ENCODE measurements around the gene PLK3. TPM values are rescaled to one million over a fixed set of nuclear protein-coding genes. Genes with fewer than 3 reads are reported as not detected.

The PLK3 gene
- total and polyA plus RNA-seq, 9 of the 15 experiments (the other 6 are each of a cell fraction or from before 2014, with no cell fraction given), result 0.52 to 22.7 (median 11.0) TPM

DNA sequence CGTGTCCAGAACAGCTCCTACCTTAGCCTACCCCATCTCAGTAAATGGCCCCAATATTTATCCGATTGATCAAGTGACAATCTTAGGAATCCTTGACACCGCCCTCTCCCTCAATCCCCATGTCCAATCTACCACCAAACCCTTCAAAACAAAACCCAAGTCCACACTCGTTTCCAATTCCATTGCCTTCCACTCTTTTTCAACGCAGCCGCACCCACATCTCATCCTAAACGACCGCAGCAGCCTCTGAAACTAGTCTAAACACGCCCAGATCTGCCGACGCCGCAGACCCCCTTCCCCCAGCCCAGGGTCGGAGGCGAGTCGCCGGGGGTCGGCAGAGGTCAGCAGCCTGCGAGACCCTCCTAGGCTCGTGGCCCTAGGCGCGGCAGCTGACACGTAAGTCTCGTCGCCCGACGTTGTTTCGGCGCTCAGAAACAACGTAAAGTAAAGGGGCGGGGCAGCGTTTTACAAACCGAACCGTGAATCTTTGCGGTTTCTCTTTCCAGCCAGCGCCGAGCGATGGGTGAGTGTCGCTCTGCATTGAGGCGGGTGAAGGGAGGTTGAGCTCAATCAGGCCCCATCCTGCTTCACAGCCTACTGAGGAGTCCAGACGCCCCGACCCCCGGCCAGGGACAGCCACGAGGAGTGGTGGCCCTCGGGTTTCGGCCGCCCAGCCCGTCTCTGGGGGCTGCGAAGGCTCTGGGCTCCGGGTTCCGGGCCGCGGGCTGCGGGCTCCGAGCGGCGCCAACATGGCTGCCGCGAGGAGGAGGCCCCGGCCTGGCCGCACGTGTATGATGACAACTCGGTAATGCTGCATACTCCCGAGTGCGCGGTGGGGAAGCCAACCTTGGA lies 24.9 kb upstream of the PLK3 start, which contains the start of gene RPS8 (continued):
- TF ChIP-seq, protein P1, sequence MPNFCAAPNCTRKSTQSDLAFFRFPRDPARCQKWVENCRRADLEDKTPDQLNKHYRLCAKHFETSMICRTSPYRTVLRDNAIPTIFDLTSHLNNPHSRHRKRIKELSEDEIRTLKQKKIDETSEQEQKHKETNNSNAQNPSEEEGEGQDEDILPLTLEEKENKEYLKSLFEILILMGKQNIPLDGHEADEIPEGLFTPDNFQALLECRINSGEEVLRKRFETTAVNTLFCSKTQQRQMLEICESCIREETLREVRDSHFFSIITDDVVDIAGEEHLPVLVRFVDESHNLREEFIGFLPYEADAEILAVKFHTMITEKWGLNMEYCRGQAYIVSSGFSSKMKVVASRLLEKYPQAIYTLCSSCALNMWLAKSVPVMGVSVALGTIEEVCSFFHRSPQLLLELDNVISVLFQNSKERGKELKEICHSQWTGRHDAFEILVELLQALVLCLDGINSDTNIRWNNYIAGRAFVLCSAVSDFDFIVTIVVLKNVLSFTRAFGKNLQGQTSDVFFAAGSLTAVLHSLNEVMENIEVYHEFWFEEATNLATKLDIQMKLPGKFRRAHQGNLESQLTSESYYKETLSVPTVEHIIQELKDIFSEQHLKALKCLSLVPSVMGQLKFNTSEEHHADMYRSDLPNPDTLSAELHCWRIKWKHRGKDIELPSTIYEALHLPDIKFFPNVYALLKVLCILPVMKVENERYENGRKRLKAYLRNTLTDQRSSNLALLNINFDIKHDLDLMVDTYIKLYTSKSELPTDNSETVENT (CRISPR knock-in tag; IDR thresholded peaks at IDR 0.05), result peak; percentile 87
- TF ChIP-seq, protein P2, sequence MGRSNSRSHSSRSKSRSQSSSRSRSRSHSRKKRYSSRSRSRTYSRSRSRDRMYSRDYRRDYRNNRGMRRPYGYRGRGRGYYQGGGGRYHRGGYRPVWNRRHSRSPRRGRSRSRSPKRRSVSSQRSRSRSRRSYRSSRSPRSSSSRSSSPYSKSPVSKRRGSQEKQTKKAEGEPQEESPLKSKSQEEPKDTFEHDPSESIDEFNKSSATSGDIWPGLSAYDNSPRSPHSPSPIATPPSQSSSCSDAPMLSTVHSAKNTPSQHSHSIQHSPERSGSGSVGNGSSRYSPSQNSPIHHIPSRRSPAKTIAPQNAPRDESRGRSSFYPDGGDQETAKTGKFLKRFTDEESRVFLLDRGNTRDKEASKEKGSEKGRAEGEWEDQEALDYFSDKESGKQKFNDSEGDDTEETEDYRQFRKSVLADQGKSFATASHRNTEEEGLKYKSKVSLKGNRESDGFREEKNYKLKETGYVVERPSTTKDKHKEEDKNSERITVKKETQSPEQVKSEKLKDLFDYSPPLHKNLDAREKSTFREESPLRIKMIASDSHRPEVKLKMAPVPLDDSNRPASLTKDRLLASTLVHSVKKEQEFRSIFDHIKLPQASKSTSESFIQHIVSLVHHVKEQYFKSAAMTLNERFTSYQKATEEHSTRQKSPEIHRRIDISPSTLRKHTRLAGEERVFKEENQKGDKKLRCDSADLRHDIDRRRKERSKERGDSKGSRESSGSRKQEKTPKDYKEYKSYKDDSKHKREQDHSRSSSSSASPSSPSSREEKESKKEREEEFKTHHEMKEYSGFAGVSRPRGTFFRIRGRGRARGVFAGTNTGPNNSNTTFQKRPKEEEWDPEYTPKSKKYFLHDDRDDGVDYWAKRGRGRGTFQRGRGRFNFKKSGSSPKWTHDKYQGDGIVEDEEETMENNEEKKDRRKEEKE (IDR thresholded peaks at IDR 0.05; ENCODE audit: borderline replicate concordance in 1 of 2, control insufficient read depth in 1 of 2, low read depth in 2 of 2, low read length in 1 of 2), result peak in 1 of 2 experiments; percentile 75; a peak in 1 of 4 replicates
- peak; percentile 96 for TF ChIP-seq KHSRP (IDR thresholded peaks at IDR 0.05)
- TF ChIP-seq CBFA2T3 (IDR thresholded peaks at IDR 0.05), result peak; percentile 46
- peak; percentile 71; the same call in 1 of the 2 replicates for TF ChIP-seq MIER1 (IDR thresholded peaks at IDR 0.05; ENCODE audit: low read depth)
- TF ChIP-seq SMAD4 (CRISPR knock-in tag; conservative IDR thresholded peaks at IDR 0.05), result peak; percentile 76
- peak; percentile 91 for TF ChIP-seq POLR2AphosphoS2 (IDR thresholded peaks at IDR 0.05; ENCODE audit: low read length)
- TF ChIP-seq TBL1XR1 (IDR thresholded peaks at IDR 0.05; ENCODE audit: low read length in 2 of 2), result peak; percentile 22 to 96; a peak in 2 of 4 replicates
- TF ChIP-seq ZFP1 (CRISPR knock-in tag; IDR thresholded peaks at IDR 0.05), result no peak
- peak; percentile 43 to 62; a peak in 3 of 4 replicates for TF ChIP-seq NRF1 (conservative IDR thresholded peaks at IDR 0.05 in 1 of 2, IDR thresholded peaks at IDR 0.05 in 1 of 2)
- TF ChIP-seq ZNF57 (CRISPR knock-in tag; IDR thresholded peaks at IDR 0.05), result peak; percentile 50; the same call in 1 of the 2 replicates
- peak; percentile 98 for TF ChIP-seq SMAD1 (IDR thresholded peaks at IDR 0.05; ENCODE audit: low read depth, low read length, partially characterized antibody)
- no peak for TF ChIP-seq EZH2 (IDR thresholded peaks at IDR 0.05; ENCODE audit: borderline replicate concordance, low read depth, low read length)
- TF ChIP-seq, protein P3, sequence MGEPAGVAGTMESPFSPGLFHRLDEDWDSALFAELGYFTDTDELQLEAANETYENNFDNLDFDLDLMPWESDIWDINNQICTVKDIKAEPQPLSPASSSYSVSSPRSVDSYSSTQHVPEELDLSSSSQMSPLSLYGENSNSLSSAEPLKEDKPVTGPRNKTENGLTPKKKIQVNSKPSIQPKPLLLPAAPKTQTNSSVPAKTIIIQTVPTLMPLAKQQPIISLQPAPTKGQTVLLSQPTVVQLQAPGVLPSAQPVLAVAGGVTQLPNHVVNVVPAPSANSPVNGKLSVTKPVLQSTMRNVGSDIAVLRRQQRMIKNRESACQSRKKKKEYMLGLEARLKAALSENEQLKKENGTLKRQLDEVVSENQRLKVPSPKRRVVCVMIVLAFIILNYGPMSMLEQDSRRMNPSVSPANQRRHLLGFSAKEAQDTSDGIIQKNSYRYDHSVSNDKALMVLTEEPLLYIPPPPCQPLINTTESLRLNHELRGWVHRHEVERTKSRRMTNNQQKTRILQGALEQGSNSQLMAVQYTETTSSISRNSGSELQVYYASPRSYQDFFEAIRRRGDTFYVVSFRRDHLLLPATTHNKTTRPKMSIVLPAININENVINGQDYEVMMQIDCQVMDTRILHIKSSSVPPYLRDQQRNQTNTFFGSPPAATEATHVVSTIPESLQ (CRISPR knock-in tag; IDR thresholded peaks at IDR 0.05), result no peak
- peak; percentile 77 for TF ChIP-seq PHB2 (IDR thresholded peaks at IDR 0.05; ENCODE audit: low read depth)
- TF ChIP-seq, protein P4, sequence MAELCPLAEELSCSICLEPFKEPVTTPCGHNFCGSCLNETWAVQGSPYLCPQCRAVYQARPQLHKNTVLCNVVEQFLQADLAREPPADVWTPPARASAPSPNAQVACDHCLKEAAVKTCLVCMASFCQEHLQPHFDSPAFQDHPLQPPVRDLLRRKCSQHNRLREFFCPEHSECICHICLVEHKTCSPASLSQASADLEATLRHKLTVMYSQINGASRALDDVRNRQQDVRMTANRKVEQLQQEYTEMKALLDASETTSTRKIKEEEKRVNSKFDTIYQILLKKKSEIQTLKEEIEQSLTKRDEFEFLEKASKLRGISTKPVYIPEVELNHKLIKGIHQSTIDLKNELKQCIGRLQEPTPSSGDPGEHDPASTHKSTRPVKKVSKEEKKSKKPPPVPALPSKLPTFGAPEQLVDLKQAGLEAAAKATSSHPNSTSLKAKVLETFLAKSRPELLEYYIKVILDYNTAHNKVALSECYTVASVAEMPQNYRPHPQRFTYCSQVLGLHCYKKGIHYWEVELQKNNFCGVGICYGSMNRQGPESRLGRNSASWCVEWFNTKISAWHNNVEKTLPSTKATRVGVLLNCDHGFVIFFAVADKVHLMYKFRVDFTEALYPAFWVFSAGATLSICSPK (IDR thresholded peaks at IDR 0.05; ENCODE audit: borderline replicate concordance), result peak; percentile 79; the same call in 1 of the 2 replicates
- peak; percentile 16 for TF ChIP-seq SP2 (IDR thresholded peaks at IDR 0.05; ENCODE audit: extremely low read depth, low read depth, low read length, poor library complexity, severe bottlenecking)
